ENCODE data around the gene NFKBIE.

GRCh38 chr6:44307217-44307616 lies 41.9 kb upstream of the NFKBIE start:
- no peak for TF ChIP-seq CTCF (IDR thresholded peaks at IDR 0.05)
- no peak for TF ChIP-seq REST (IDR thresholded peaks at IDR 0.05; ENCODE audit: insufficient read depth in 1 of 2, low read depth in 2 of 2, low read length in 1 of 2)

Measured in Panc1 (cell line).